HG03025 (cell line): Measurements from ENCODE around the gene GLE1.
"Not testable (repeated sequence)": the region's sequence is repeated elsewhere in the genome, so short reads cannot be mapped to it uniquely, and the experiment has no call there.

Experiments
- ATAC-seq: cut with Tn5 transposase; IDR thresholded peaks from one replicate; pipeline ENCODE4 v1.9.1; 2021; ENCODE audit warnings: mild to moderate bottlenecking, moderate library complexity; ENCODE audit not compliant: unreplicated experiment, low FRiP score

Gene GLE1

GRCh38 chr9:128495804-128496417, 8.6 kb upstream of the GLE1 start:
- no peak for ATAC-seq

GRCh38 chr9:128497824-128498610, 6.5 kb upstream of the GLE1 start:
- no peak for ATAC-seq

- ATAC-seq, result no peak
These were observed 5.6 kb upstream of the GLE1 start for GRCh38 chr9:128498911-128499310.

GRCh38 chr9:128499920-128500319, 4.6 kb upstream of the GLE1 start:
- no peak for ATAC-seq

GRCh38 chr9:128503415-128503825, 1.1 kb upstream of the GLE1 start:
- not testable (repeated sequence) for ATAC-seq

- no peak for ATAC-seq
These were observed 649 bp upstream of the GLE1 start for GRCh38 chr9:128503870-128504269.

- no peak for ATAC-seq
These were observed 871 bp downstream of the GLE1 start for GRCh38 chr9:128505414-128505765.

- ATAC-seq, result not testable (repeated sequence)
These were observed 1.4 kb downstream of the GLE1 start for GRCh38 chr9:128505906-128506305.

- ATAC-seq, result no peak
These were observed 8.3 kb downstream of the GLE1 start for GRCh38 chr9:128512820-128513219.

GRCh38 chr9:128521956-128522355, 17.4 kb downstream of the GLE1 start:
- ATAC-seq, result no peak

- no peak for ATAC-seq
These were observed 18.8 kb downstream of the GLE1 start for GRCh38 chr9:128523199-128523925.

GRCh38 chr9:128526720-128527119, 22.2 kb downstream of the GLE1 start:
- ATAC-seq, result no peak

- no peak for ATAC-seq
These were observed 24.1 kb downstream of the GLE1 start for GRCh38 chr9:128528445-128529160.

- no peak for ATAC-seq
These were observed 24.7 kb downstream of the GLE1 start for GRCh38 chr9:128529191-128529590.

GRCh38 chr9:128532581-128532980, 28.1 kb downstream of the GLE1 start:
- ATAC-seq, result no peak

- ATAC-seq, result no peak
These were observed 36.3 kb downstream of the GLE1 start for GRCh38 chr9:128540634-128541360.

- no peak for ATAC-seq
These were observed 42.0 kb downstream of the GLE1 start for GRCh38 chr9:128546504-128546903.

- no peak for ATAC-seq
These were observed 44.4 kb downstream of the GLE1 start for GRCh38 chr9:128548876-128549275.

- no peak for ATAC-seq
These were observed 45.7 kb downstream of the GLE1 start for GRCh38 chr9:128550226-128550625.
